ENCODE measurements around the gene ATP6V1G1.

GRCh38 chr9:114606068-114606467 is 18.5 kb downstream of the ATP6V1G1 start:
- no peak for TF ChIP-seq ETV6 (CRISPR knock-in tag; conservative IDR thresholded peaks at IDR 0.05)
- TF ChIP-seq KDM1A (CRISPR knock-in tag; IDR thresholded peaks at IDR 0.05) = no peak
- no peak for TF ChIP-seq TAF1 (CRISPR knock-in tag; IDR thresholded peaks at IDR 0.05)
- TF ChIP-seq POLR2AphosphoS5 (IDR thresholded peaks at IDR 0.05; ENCODE audit: low read depth, low read length) = no peak
- TF ChIP-seq EZH2 (conservative IDR thresholded peaks at IDR 0.05; ENCODE audit: low read depth, low read length) = no peak
- TF ChIP-seq EP300 (IDR thresholded peaks at IDR 0.05; ENCODE audit: low read depth in 2 of 2, low read length in 2 of 2) = no peak
- no peak for TF ChIP-seq EP300 (CRISPR knock-in tag; IDR thresholded peaks at IDR 0.05; ENCODE audit: borderline replicate concordance)
- no peak for TF ChIP-seq TEF (CRISPR knock-in tag; IDR thresholded peaks at IDR 0.05)
- no peak for TF ChIP-seq PHF21A (CRISPR knock-in tag; IDR thresholded peaks at IDR 0.05)
- TF ChIP-seq CEBPB (IDR thresholded peaks at IDR 0.05; ENCODE audit: borderline replicate concordance, low read depth, low read length) = no peak
- TF ChIP-seq RFX3 (CRISPR knock-in tag; IDR thresholded peaks at IDR 0.05) = no peak
